ENCODE data around the gene ANKS1A.

Gene ANKS1A

GRCh38 chr6:35056952-35057351 is 167.9 kb downstream of the ANKS1A start:
- no peak for DNase-seq (ENCODE audit: low read depth)

- DNase-seq (ENCODE audit: low read depth) = no peak
Observed at GRCh38 chr6:35057449-35058357, 168.6 kb downstream of the ANKS1A start.

DNA sequence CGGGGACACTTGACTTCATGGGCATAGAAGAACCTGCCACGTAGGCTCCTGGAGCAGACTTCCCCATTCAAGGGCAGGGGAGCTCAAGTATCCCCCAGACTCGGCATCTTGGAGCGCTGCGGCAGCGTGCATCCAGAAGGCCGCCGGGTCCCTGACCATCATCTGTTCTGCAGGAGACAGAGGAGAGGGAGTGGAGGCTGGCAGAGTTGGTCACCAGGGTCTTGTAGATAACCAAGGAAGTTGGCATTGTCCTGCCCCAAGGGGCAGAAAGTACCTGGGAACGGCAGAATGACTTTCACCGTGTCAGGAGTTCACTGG is 169.3 kb downstream of the ANKS1A start:
- no peak for DNase-seq (ENCODE audit: low read depth)

- DNase-seq (ENCODE audit: low read depth) = no peak
Observed at GRCh38 chr6:35058865-35059522, 169.9 kb downstream of the ANKS1A start.

DNA sequence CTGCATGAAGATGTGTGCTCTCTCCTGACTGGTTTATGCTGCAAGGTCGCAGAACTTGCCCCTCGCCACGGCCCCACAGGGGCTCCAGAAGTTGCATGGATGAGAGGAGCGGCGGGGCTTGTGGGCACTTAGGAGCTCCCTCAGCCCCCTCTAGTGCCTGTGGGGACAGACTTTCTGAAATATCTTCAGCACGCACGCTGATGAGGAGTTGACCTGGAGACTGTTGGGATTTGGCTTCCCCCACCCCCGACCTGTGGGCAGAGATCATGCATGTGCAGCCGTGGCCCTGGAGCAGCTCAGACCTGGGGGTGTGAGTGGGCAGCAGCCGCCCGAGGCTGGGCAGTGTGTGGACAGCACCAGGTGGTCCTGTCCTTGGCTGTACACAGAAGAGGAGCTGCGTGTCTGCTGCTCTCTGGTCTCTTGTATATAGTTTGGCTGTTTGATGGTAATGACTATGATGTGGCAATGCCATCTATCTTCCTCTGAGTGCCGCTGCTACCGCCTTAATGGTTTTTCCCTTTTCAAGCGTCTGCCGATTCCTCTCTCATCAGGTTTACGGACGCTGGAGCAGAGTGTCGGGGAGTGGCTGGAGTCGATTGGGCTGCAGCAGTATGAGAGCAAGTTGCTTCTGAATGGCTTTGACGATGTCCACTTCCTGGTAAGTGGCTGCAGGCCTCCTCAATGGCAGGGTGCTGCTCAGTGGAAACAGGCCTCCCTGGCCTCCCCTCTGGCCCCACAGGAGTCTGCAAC is 170.7 kb downstream of the ANKS1A start:
- DNase-seq (ENCODE audit: low read depth) = no peak

DNA sequence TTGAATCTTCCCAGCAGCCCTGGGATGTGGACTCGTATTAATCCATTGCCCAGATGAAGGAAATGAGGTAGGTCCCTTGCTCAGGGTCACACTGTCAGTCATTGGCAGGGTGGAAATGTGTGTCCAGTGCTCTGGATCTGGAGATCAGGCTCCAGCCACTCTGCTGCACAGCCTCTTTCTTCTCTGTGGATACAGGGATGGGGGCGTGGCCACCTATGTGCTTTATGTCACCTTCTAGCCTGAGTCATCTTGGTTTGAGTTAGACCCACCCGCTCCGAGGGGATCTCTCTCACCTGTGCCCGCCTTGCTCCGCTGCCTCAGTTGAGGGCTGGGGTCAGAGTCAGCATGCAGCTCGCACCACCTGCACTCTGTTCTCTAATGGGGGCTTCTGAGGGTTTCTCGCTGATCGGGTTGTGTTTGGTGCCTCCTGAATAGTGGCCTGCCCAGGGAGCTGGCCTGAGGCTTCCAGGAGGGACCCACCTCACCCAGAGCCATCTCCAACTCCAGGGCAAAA is 172.1 kb downstream of the ANKS1A start:
- DNase-seq (ENCODE audit: low read depth) = no peak

DNA sequence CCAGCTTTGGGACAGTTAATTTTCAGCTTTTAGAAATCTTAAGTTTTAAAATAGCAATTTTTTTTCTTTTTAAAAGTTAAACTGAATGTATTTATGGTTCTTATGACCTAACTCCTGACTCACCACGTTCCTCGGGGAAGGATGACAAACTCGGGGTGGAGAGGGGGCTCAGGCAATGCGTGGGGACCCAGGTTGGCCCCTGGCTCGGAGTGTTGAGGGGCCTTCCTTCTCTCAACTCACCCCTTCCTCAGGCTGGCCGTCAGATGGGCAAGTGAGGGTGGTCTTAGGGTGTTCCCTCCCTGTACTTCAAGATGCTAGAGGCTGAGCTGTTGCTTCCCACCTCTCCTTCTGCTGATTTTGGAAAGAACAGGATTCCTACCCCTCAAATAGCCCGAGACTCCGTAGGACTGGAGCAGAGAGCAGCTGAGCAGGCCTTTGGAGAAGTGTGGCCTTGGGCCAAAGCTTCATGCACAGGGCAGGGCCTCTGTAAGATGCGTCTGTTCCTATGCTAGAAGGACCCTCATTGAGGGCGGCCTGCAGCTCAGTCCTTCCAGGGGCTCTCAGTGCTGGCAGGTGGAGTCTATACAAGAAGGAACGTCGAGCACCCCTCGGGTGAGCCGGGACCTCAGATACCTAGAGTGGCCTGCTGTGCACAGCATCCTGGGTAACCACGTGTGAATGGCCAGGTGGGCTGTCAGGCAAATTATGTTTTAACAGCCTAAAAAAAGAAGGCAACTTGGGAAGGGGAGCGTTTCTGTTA is 172.8 kb downstream of the ANKS1A start:
- no peak for DNase-seq (ENCODE audit: low read depth)

DNA sequence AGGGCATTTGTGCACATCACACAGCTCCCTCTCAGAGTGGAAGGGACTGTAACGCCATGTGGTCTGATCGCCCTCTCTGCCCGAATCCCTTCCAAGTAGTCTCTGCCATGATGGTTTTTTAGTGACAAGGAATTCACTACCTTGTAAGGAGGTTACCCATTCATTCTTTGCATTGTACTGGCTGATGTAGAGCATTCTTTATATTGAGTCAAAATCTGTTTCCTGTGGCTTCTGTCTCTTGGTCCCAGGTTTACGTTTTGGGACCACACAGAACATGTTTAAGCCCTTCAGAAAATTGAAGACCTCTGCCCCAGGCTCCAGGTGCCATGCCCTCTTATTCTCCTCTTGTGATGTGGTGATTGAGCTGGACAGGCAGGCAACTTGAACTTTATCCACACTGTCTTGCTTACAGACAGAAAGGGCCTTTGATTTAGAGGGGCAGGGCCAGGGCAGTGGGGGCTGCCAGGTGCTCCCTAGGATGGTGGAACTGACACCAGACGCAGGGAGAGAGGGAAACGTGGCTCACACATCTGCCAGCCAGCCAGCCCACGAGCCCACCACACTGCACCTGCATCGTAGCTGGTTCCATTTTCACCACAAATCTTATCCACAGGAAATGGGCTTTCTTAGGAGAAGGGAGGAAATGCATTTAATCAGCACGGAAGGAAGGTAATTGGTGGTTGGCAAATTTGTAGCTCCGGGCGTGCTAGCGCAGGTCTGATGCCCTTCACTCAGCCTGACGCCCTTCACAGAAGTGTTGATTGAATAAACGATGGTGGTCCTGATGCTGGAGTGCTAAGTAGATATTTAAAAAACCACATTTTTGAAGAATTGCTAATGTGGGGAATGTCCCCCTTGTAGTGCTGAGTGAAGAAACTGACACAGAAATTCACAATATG is 173.9 kb downstream of the ANKS1A start:
- no peak for DNase-seq (ENCODE audit: low read depth)

DNA sequence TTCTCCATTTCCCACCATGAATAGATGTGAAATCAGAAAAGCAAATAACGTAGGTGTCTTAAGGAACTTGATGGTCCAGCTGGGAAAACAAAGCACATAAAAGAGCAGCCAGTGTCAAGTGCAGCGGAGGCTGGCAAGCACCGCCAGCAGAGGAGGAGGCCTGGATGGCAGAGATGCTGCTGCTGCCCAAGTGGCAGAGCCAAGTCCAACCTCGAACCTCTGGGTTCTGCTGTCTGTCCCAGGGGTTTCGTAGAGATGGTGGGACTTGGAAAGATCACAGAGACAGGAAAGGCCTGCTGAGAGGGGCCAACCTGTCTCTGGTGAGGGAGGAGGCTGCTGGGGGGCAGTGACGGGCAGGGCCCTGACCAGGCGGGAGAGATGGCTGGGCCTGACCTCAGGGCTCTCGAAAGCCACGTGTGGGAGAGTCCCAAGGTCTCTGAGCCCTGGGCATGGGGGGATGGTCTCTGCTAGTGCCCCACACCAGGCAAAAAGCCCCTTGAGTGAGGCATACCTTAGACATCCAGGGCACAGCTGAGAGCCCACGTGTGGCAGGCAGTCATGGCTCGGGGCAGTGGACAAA is 174.7 kb downstream of the ANKS1A start:
- no peak for DNase-seq (ENCODE audit: low read depth)

- DNase-seq (ENCODE audit: low read depth) = no peak
Observed at GRCh38 chr6:35064290-35064689, 175.2 kb downstream of the ANKS1A start.

GRCh38 chr6:35064757-35065440 is 175.8 kb downstream of the ANKS1A start:
- no peak for DNase-seq (ENCODE audit: low read depth)

DNA sequence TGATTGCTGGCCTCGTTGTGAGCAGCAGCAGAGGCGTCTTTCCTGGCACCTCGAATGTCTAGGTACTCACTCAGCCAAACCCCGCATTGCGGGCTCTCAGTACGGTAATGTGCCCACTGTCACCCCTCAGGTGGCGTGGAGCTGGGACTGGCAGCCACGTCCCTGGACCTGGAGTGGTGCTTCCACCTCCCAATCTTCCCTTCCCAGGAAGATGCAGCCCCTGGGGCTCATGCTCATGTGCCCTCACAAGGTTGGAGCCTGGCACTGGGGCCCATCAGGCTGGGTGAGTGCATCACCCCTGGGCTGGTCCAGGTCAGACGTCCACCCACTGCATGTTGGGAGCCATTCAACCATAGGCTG is 176.4 kb downstream of the ANKS1A start:
- DNase-seq (ENCODE audit: low read depth) = no peak

DNA sequence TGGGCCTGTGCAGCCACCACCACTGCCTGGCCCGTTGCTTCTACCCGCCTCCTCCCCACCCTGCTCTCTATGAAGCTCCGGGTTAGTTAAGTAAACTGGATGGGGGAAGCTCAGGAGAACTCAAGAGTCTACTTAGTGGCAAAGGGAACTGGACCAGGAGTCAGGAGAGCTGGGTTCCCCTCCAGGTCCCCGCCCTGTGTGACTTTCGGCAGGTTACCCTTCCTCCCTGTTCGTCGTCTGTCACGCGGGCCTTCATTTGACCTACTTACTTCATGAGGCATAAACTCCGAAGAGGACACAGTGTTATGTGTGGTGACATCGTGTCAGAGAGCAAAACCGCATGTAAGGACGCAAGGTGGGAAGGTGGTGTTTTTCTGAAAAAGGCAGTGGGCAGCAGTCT is 176.8 kb downstream of the ANKS1A start:
- no peak for DNase-seq (ENCODE audit: low read depth)

- DNase-seq (ENCODE audit: low read depth) = no peak
Observed at GRCh38 chr6:35067234-35067633, 178.2 kb downstream of the ANKS1A start.

DNA sequence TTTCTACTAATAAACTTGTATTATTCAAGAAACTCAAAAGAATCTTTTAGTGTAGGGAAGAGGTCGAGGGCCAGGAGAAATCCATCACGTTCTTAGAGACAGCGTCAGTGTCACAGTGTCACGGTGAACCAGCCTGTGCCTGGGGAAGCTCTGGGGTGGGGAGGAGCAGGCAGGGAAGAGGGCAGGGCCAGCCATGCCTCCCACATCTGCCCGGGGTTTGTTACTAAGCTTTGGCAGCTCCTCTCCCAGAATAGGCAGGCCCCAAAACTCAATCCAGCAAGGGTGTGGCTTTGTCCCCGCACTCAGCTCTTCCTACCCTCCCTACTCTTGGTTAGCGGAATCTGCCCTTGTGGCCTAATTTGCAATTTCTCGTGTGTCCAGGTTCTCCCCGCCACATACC is 179.2 kb downstream of the ANKS1A start:
- no peak for DNase-seq (ENCODE audit: low read depth)

GRCh38 chr6:35068644-35069043 is 179.6 kb downstream of the ANKS1A start:
- DNase-seq (ENCODE audit: low read depth) = no peak

- no peak for DNase-seq (ENCODE audit: low read depth)
Observed at GRCh38 chr6:35069262-35069661, 180.2 kb downstream of the ANKS1A start.

DNA sequence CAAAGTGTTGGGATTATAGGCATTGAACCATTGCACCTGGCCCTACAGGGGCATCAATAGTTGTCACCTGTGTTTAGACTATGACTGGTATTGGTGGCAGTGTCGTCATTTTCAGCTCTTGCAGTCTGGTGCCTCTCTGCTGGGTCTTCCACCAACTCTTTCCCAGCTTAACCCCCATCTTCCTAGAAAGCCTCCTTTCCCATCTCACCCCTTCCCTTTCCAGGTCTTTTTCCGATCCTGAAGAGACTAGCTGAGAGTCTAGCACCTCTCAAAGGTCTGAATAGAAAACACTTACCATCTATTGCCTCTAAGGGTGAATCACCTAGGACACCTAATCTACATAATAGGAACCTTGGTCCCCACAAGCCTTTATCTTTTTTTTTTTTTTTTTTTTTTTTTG is 181.1 kb downstream of the ANKS1A start:
- DNase-seq (ENCODE audit: low read depth) = no peak

DNA sequence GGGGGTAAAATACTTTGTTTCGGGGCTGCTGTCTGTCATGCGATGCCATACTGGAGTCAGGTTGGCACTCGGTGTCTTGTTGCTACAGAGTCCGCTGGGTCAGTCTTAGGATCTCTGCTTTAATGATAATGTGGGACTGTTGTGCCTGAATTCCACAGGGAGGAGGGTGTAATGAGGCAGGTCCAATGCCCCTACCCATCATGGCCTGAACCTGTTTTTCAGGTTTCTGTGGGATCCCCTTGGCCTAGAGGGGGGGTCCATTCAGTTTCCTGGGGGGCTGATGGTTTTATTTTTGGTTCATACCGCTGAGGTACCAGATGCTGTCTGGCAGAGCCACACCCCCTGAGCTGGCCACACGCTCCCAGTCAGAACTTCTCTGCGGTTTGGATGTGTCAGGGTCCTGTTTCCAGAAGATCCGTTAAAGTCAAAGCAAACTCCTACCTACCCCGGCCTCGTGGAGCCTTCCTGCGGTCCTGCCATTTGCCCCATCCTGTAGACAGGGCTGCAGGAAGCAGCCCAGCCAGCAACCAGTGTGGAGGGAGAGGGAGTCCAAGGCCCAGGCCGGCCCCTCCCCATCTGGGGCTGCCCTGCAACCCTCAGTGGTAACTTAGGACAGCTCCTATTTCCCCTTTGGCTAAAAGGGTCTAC is 182.4 kb downstream of the ANKS1A start:
- no peak for DNase-seq (ENCODE audit: low read depth)
